ENCODE results near the gene RAB35. TPM values are rescaled to one million over a fixed set of nuclear protein-coding genes. Genes with fewer than 3 reads are reported as not detected.

RAB35 gene
- total and polyA plus RNA-seq, 9 of the 15 experiments (the other 6 are each of a cell fraction or from before 2014, with no cell fraction given) = 0.65 to 76.3 (median 38.9) TPM

DNA sequence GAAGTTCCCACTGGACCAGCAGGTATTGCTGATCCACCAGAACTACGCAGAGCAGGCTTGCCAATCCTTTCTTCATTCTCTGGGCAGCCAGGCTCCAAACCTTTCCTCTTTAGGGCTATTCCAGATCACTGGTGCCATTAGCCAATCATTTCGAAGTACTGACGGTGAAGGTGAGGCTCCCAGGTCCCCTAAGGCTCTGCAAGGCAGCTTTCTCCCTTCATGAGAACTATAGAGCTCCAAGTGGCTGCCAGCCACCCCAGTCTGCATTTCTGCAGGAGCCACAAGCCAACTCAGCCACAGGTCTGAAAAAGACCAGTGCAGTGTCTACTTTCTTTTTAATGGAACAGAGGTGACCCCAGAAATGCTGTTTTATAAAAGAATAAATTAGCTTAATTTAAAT is 48.7 kb downstream of the RAB35 start:
- Histone ChIP-seq H3K9ac (ENCODE audit: insufficient read depth in 1 of 2, low read depth in 2 of 2, low read length in 2 of 2) (no peak overlapping the region), H3K27me3 (ENCODE audit: control insufficient read depth in 2 of 2, insufficient read depth in 2 of 2, low read length in 2 of 2) (peaks cover 39 to 59% of the 10 kb centered on the region in 2 experiments), H3K9me3 (replicated peaks; ENCODE audit: control insufficient read depth, insufficient read depth, low read depth, low read length) (no peaks in the 10 kb centered on the region), H3K36me3 (ENCODE audit: control insufficient read depth, insufficient read depth, low read length) (no peaks in the 10 kb centered on the region), H3K4me2 (ENCODE audit: insufficient read depth, low read length) (no peak overlapping the region), H4K20me1 (replicated peaks; ENCODE audit: control insufficient read depth, insufficient read depth, low read length) (no peaks in the 10 kb centered on the region), H3K27ac (ENCODE audit: extremely low read depth, low read depth, low read length) (no peak overlapping the region), H3K4me3 (no peak overlapping the region), H2AFZ (ENCODE audit: low read depth, low read length) (no peak overlapping the region), H3K9me1 (ENCODE audit: control insufficient read depth, insufficient read depth, low read length) (no peaks in the 10 kb centered on the region), H3K4me1 (replicated peaks in 1 of 2; ENCODE audit: control insufficient read depth in 2 of 2, insufficient read depth in 2 of 2, low read length in 2 of 2) (no peaks in the 10 kb centered on the region; a peak in 1 of 5 replicates), H3K79me2 (ENCODE audit: control insufficient read depth, insufficient read depth, low read length) (no peaks in the 10 kb centered on the region)
- FAIRE-seq (no peak), ATAC-seq (no peak), DNase-seq (ENCODE audit: extremely low read depth in 1 of 4, low spot score in 3 of 4) (no peak)
- in situ Hi-C loops (cut with MboI) (no loop called here), intact Hi-C loops (cut with micrococcal nuclease) (no loop called here)
- WGBS (ENCODE audit: insufficient coverage, low coverage, missing lambda C conversion rate) = 8% methylated on average over 3 of the region's 3 CpGs
- BruUV-seq (replicated peaks) = no TSS peak
- POLR2A ChIA-PET = no interaction called here
- TF ChIP-seq CEBPB (tag; IDR thresholded peaks at IDR 0.05) = no peak
- TF ChIP-seq, protein P1, sequence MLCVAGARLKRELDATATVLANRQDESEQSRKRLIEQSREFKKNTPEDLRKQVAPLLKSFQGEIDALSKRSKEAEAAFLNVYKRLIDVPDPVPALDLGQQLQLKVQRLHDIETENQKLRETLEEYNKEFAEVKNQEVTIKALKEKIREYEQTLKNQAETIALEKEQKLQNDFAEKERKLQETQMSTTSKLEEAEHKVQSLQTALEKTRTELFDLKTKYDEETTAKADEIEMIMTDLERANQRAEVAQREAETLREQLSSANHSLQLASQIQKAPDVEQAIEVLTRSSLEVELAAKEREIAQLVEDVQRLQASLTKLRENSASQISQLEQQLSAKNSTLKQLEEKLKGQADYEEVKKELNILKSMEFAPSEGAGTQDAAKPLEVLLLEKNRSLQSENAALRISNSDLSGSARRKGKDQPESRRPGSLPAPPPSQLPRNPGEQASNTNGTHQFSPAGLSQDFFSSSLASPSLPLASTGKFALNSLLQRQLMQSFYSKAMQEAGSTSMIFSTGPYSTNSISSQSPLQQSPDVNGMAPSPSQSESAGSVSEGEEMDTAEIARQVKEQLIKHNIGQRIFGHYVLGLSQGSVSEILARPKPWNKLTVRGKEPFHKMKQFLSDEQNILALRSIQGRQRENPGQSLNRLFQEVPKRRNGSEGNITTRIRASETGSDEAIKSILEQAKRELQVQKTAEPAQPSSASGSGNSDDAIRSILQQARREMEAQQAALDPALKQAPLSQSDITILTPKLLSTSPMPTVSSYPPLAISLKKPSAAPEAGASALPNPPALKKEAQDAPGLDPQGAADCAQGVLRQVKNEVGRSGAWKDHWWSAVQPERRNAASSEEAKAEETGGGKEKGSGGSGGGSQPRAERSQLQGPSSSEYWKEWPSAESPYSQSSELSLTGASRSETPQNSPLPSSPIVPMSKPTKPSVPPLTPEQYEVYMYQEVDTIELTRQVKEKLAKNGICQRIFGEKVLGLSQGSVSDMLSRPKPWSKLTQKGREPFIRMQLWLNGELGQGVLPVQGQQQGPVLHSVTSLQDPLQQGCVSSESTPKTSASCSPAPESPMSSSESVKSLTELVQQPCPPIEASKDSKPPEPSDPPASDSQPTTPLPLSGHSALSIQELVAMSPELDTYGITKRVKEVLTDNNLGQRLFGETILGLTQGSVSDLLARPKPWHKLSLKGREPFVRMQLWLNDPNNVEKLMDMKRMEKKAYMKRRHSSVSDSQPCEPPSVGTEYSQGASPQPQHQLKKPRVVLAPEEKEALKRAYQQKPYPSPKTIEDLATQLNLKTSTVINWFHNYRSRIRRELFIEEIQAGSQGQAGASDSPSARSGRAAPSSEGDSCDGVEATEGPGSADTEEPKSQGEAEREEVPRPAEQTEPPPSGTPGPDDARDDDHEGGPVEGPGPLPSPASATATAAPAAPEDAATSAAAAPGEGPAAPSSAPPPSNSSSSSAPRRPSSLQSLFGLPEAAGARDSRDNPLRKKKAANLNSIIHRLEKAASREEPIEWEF (CRISPR knock-in tag; IDR thresholded peaks at IDR 0.05) = no peak
- TF ChIP-seq YBX1 (IDR thresholded peaks at IDR 0.05) = no peak
- TF ChIP-seq, protein P2, sequence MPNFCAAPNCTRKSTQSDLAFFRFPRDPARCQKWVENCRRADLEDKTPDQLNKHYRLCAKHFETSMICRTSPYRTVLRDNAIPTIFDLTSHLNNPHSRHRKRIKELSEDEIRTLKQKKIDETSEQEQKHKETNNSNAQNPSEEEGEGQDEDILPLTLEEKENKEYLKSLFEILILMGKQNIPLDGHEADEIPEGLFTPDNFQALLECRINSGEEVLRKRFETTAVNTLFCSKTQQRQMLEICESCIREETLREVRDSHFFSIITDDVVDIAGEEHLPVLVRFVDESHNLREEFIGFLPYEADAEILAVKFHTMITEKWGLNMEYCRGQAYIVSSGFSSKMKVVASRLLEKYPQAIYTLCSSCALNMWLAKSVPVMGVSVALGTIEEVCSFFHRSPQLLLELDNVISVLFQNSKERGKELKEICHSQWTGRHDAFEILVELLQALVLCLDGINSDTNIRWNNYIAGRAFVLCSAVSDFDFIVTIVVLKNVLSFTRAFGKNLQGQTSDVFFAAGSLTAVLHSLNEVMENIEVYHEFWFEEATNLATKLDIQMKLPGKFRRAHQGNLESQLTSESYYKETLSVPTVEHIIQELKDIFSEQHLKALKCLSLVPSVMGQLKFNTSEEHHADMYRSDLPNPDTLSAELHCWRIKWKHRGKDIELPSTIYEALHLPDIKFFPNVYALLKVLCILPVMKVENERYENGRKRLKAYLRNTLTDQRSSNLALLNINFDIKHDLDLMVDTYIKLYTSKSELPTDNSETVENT (CRISPR knock-in tag; IDR thresholded peaks at IDR 0.05) = no peak
- CTCF ChIA-PET (ENCODE audit: low intra/inter-chr PET ratio) = no interaction called here
